Progenitor cell of endocrine pancreas (in vitro differentiated cells): Measurements from ENCODE around the gene SZT2. TPM values are rescaled to one million over a fixed set of nuclear protein-coding genes. Genes with fewer than 3 reads are reported as not detected.

Experiments
- DNase-seq: peaks from one replicate; pipeline ENCODE4 v3.0.0; 2021; ENCODE audit warnings: low spot score; ENCODE audit not compliant: unreplicated experiment
- H3K27ac Mint-ChIP-seq: 2 replicates; pipeline ENCODE4 v1.8.0; 2021; ENCODE audit warnings: mild to moderate bottlenecking, moderate library complexity, mixed read lengths
- H3K27me3 Mint-ChIP-seq: 2 replicates; pipeline ENCODE4 v1.8.0; 2021; ENCODE audit warnings: mixed read lengths
- H3K36me3 Mint-ChIP-seq: 2 replicates; pipeline ENCODE4 v1.8.0; 2022; ENCODE audit warnings: mixed read lengths; ENCODE audit not compliant: insufficient read depth
- H3K4me1 Mint-ChIP-seq: 2 replicates; pipeline ENCODE4 v1.8.0; 2021; ENCODE audit warnings: low read depth, mixed read lengths
- H3K4me3 Mint-ChIP-seq: 2 replicates; pipeline ENCODE4 v1.8.0; 2021; ENCODE audit warnings: low read depth, mild to moderate bottlenecking, moderate library complexity, mixed read lengths
- H3K9me3 Mint-ChIP-seq: 2 replicates; pipeline ENCODE4 v1.8.0; 2021; ENCODE audit warnings: low read depth, mixed read lengths
- CTCF ChIP-seq: fragments of 200-600 bp; sonication (generic); IDR thresholded peaks from one replicate; pipeline ENCODE4 v1.5.0; 2021; ENCODE audit warnings: antibody characterized with exemption, mild to moderate bottlenecking; ENCODE audit not compliant: unreplicated experiment
- total RNA-seq: library from RNA; stranded (reverse); gene quantifications from 2 replicates; pipeline ENCODE4 v1.2.1, GENCODE V29; 2021

Gene SZT2
- total RNA-seq, 1 donor from 2014 or later = 75.4 TPM

GRCh38 chr1:43363283-43363934 is 26.3 kb upstream of the SZT2 start:
- TF ChIP-seq CTCF = no peak
- H3K36me3 Mint-ChIP-seq = peaks cover 24% of the 10 kb centered on the region
- no peaks in the 10 kb centered on the region for H3K9me3 Mint-ChIP-seq
- H3K4me3 Mint-ChIP-seq = no peak overlapping the region
- H3K4me1 Mint-ChIP-seq = peaks cover 36% of the 10 kb centered on the region
- no peak overlapping the region for H3K27ac Mint-ChIP-seq
- H3K27me3 Mint-ChIP-seq = no peaks in the 10 kb centered on the region
- no peak for DNase-seq

GRCh38 chr1:43363935-43364525 is 25.7 kb upstream of the SZT2 start:
- no peaks in the 10 kb centered on the region for H3K27me3 Mint-ChIP-seq
- H3K4me1 Mint-ChIP-seq = peaks cover 42% of the 10 kb centered on the region
- H3K9me3 Mint-ChIP-seq = no peaks in the 10 kb centered on the region
- H3K4me3 Mint-ChIP-seq = peak overlapping the region; percentile 5
- DNase-seq = no peak
- TF ChIP-seq CTCF = no peak
- H3K27ac Mint-ChIP-seq = no peak overlapping the region
- H3K36me3 Mint-ChIP-seq = peaks cover 24% of the 10 kb centered on the region

- Mint-ChIP-seq H3K4me3 (peak overlapping the region; percentile 80), H3K36me3 (peaks cover 24% of the 10 kb centered on the region), H3K27me3 (no peaks in the 10 kb centered on the region), H3K4me1 (peaks cover 34% of the 10 kb centered on the region), H3K9me3 (no peaks in the 10 kb centered on the region), H3K27ac (peak overlapping the region; percentile 93)
- no peak for TF ChIP-seq CTCF
- DNase-seq = no peak
Measured at GRCh38 chr1:43365678-43366077, 24.0 kb upstream of the SZT2 start.

- Mint-ChIP-seq H3K27ac (peak overlapping the region; percentile 93), H3K36me3 (peaks cover 23% of the 10 kb centered on the region), H3K9me3 (no peaks in the 10 kb centered on the region), H3K4me1 (peaks cover 32% of the 10 kb centered on the region), H3K27me3 (no peaks in the 10 kb centered on the region), H3K4me3 (peak overlapping the region; percentile 80)
- peak; percentile 24 for DNase-seq
- TF ChIP-seq CTCF = no peak
Measured at GRCh38 chr1:43366179-43366578, 23.5 kb upstream of the SZT2 start.

- DNase-seq = no peak
- no peak for TF ChIP-seq CTCF
- Mint-ChIP-seq H3K36me3 (peaks cover 19% of the 10 kb centered on the region), H3K27ac (peak overlapping the region; percentile 80), H3K4me3 (peak overlapping the region; percentile 80), H3K4me1 (peaks cover 29% of the 10 kb centered on the region), H3K9me3 (no peaks in the 10 kb centered on the region), H3K27me3 (no peaks in the 10 kb centered on the region)
Measured at GRCh38 chr1:43366601-43367025, 23.1 kb upstream of the SZT2 start.
